HepG2 (cell line): ENCODE measurements around the gene SAA1. TPM values are rescaled to one million over a fixed set of nuclear protein-coding genes. Genes with fewer than 3 reads are reported as not detected.

Source experiments
- BCL3 ChIP-seq: sonication (generic); formaldehyde crosslinking; IDR thresholded peaks from 2 replicates; pipeline ENCODE4 v1.5.1; 2020; ENCODE audit warnings: mild to moderate bottlenecking, missing genetic modification reagents, moderate library complexity
- EP300 ChIP-seq, 3 experiments: sonication (generic) in 1 of 3; formaldehyde crosslinking in 1 of 3; IDR thresholded peaks; 2 replicates each; pipeline versions ENCODE4 v1.5.1 to v1.6.1; 2011 to 2020; ENCODE audit warnings: low read depth in 2 of 3, low read length in 2 of 3, borderline replicate concordance in 1 of 3, improper control_type of control experiment in 1 of 3, mild to moderate bottlenecking in 1 of 3, missing genetic modification reagents in 1 of 3, moderate library complexity in 1 of 3
- FOXA3 ChIP-seq: IDR thresholded peaks from 2 replicates; pipeline ENCODE4 v1.6.1; 2016; ENCODE audit warnings: missing genetic modification reagents, missing compliant biosample characterization
- FOXK1 ChIP-seq: sonication (generic); formaldehyde crosslinking; IDR thresholded peaks from 2 replicates; pipeline ENCODE4 v1.4.0; 2020; ENCODE audit warnings: low read depth, missing genetic modification reagents, borderline replicate concordance
- FOXO1 ChIP-seq: sonication (generic); formaldehyde crosslinking; IDR thresholded peaks from 2 replicates; pipeline ENCODE4 v1.4.0; 2020; ENCODE audit warnings: missing genetic modification reagents
- GMEB1 ChIP-seq: sonication (generic); formaldehyde crosslinking; IDR thresholded peaks from 2 replicates; pipeline ENCODE4 v1.5.1; 2020; ENCODE audit warnings: missing genetic modification reagents, mild to moderate bottlenecking, borderline replicate concordance
- HDAC1 ChIP-seq: sonication (generic); formaldehyde crosslinking; IDR thresholded peaks from 2 replicates; pipeline ENCODE4 v1.5.1; 2020; ENCODE audit warnings: mild to moderate bottlenecking, missing genetic modification reagents
- HDAC2 ChIP-seq: sonication (generic); formaldehyde crosslinking; IDR thresholded peaks from 2 replicates; pipeline ENCODE4 v1.4.0; 2020; ENCODE audit warnings: missing genetic modification reagents
- HNF4A ChIP-seq: sonication (generic); formaldehyde crosslinking; IDR thresholded peaks from 2 replicates; pipeline ENCODE4 v1.4.0; 2020; ENCODE audit warnings: missing genetic modification reagents
- HNRNPH1 ChIP-seq: fragments of 200-400 bp; formaldehyde crosslinking; optimal IDR thresholded peaks from 2 replicates; pipeline ENCODE3; 2017; ENCODE audit warnings: mild to moderate bottlenecking, low read depth, low read length
- IKZF1 ChIP-seq: fragments of 450-650 bp; IDR thresholded peaks from 2 replicates; pipeline ENCODE4 v1.7.1; 2016
- KLF11 ChIP-seq: IDR thresholded peaks from 2 replicates; pipeline ENCODE4 v1.6.1; 2016; ENCODE audit warnings: missing compliant biosample characterization
- NCOR1 ChIP-seq: fragments of 200-600 bp; sonication (generic); IDR thresholded peaks from 2 replicates; pipeline ENCODE4 v1.7.0; 2017; ENCODE audit warnings: antibody characterized with exemption, low read length, borderline replicate concordance
- TCF12 ChIP-seq, 2 experiments: fragments of 450-650 bp in 1 of 2; sonication (generic) in 1 of 2; formaldehyde crosslinking in 1 of 2; IDR thresholded peaks; 2 replicates each; pipeline versions ENCODE4 v1.6.1 to v1.8.0; 2017 to 2022; ENCODE audit warnings: antibody characterized with exemption in 1 of 2, mild to moderate bottlenecking in 1 of 2, missing genetic modification reagents in 1 of 2, moderate library complexity in 1 of 2
- ZBED4 ChIP-seq: sonication (generic); formaldehyde crosslinking; IDR thresholded peaks from 2 replicates; pipeline ENCODE4 v1.4.0; 2020; ENCODE audit warnings: missing genetic modification reagents, borderline replicate concordance
- ZNF17 ChIP-seq: sonication (generic); formaldehyde crosslinking; IDR thresholded peaks from 2 replicates; pipeline ENCODE4 v1.5.0; 2020; ENCODE audit warnings: mild to moderate bottlenecking, missing genetic modification reagents
- ZNF33A ChIP-seq: sonication (generic); formaldehyde crosslinking; IDR thresholded peaks from 2 replicates; pipeline ENCODE4 v1.5.1; 2020; ENCODE audit warnings: missing genetic modification reagents, mild to moderate bottlenecking, moderate library complexity, borderline replicate concordance
- ZNF430 ChIP-seq: sonication (generic); formaldehyde crosslinking; IDR thresholded peaks from 2 replicates; pipeline ENCODE4 v1.9.0; 2021; ENCODE audit warnings: mild to moderate bottlenecking, missing genetic modification reagents
- polyA plus RNA-seq, 8 experiments: library from polyadenylated mRNA; depleted of rRNA in 3 of 8; stranded (reverse) in 7 of 8; unstranded in 1 of 8; fragments of >200 nt; fragmentation: Illumina TruSeq in 4 of 8; extraction: Trizol in 4 of 8; gene quantifications; 2 replicates each; pipeline versions ENCODE4 v1.2.1 to v1.2.3, GENCODE V29; 2011 to 2016; ENCODE audit warnings: low read depth in 4 of 8, missing spikeins in 1 of 8, mixed read lengths in 1 of 8; ENCODE audit not compliant: insufficient read depth in 1 of 8
- total RNA-seq, 5 experiments: library from RNA; depleted of rRNA; stranded (reverse); fragments of >200 nt; fragmentation: Illumina TruSeq; extraction: Trizol; gene quantifications; 2 replicates each; pipeline ENCODE4 v1.2.3, GENCODE V29; 2016; ENCODE audit warnings: low read depth in 1 of 5
- TF ChIP-seq, protein P1 (sequence below): sonication (generic); formaldehyde crosslinking; conservative IDR thresholded peaks from 2 replicates; pipeline ENCODE4 v1.4.0; 2020; ENCODE audit warnings: mild to moderate bottlenecking, missing genetic modification reagents, moderate library complexity

Gene SAA1
- total and polyA plus RNA-seq, 2 of the 13 experiments (the other 11 are each of a cell fraction or from before 2014, with no cell fraction given) = not detected

DNA sequence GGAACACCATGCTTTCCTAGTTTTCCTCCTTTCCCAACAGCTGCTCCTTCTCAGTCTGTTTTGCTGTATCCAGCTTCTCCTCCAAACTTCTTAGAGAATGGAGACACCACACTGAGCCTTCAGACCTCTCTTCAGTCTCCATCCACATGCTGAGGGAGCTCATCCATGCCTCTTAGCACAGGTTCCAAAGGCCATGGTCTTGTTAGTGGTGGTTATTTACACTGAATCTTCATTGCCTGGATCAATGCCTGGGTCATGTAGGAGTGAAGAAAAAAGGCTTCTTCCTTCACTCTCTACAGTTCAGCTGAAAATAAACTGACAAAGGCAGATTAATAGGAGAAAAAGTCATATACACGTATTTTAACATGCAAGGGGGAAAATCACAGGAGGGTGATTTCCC, 26.4 kb upstream of the SAA1 start (continued):
- no peak for TF ChIP-seq ZBED4 (CRISPR knock-in tag)
- TF ChIP-seq FOXK1 (CRISPR knock-in tag) = peak; percentile 16; the same call in 1 of the 2 replicates
- peak; percentile 44; the same call in 1 of the 2 replicates for TF ChIP-seq FOXO1 (CRISPR knock-in tag)
- TF ChIP-seq, protein P1, sequence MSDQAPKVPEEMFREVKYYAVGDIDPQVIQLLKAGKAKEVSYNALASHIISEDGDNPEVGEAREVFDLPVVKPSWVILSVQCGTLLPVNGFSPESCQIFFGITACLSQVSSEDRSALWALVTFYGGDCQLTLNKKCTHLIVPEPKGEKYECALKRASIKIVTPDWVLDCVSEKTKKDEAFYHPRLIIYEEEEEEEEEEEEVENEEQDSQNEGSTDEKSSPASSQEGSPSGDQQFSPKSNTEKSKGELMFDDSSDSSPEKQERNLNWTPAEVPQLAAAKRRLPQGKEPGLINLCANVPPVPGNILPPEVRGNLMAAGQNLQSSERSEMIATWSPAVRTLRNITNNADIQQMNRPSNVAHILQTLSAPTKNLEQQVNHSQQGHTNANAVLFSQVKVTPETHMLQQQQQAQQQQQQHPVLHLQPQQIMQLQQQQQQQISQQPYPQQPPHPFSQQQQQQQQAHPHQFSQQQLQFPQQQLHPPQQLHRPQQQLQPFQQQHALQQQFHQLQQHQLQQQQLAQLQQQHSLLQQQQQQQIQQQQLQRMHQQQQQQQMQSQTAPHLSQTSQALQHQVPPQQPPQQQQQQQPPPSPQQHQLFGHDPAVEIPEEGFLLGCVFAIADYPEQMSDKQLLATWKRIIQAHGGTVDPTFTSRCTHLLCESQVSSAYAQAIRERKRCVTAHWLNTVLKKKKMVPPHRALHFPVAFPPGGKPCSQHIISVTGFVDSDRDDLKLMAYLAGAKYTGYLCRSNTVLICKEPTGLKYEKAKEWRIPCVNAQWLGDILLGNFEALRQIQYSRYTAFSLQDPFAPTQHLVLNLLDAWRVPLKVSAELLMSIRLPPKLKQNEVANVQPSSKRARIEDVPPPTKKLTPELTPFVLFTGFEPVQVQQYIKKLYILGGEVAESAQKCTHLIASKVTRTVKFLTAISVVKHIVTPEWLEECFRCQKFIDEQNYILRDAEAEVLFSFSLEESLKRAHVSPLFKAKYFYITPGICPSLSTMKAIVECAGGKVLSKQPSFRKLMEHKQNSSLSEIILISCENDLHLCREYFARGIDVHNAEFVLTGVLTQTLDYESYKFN (CRISPR knock-in tag) = peak; percentile 86
- no peak for TF ChIP-seq BCL3 (CRISPR knock-in tag)
- TF ChIP-seq GMEB1 (CRISPR knock-in tag) = no peak
- no peak for TF ChIP-seq NCOR1
- TF ChIP-seq KLF11 (CRISPR knock-in tag) = no peak
- TF ChIP-seq FOXA3 = peak; percentile 81
- peak; percentile 87 for TF ChIP-seq HNF4A (CRISPR knock-in tag)
- TF ChIP-seq HDAC2 (CRISPR knock-in tag) = peak; percentile 20; the same call in 1 of the 2 replicates
- no peak for TF ChIP-seq IKZF1
- peak in 1 of 2 experiments; percentile 34; a peak in 1 of 4 replicates for TF ChIP-seq EP300 (IDR thresholded peaks at IDR 0.05; ENCODE audit: low read depth in 2 of 2, low read length in 2 of 2)
- TF ChIP-seq EP300 (CRISPR knock-in tag; IDR thresholded peaks at IDR 0.05; ENCODE audit: borderline replicate concordance) = no peak
- TF ChIP-seq HNRNPH1 = no peak
- no peak for TF ChIP-seq TCF12 (IDR thresholded peaks at IDR 0.05)
- TF ChIP-seq TCF12 (CRISPR knock-in tag; IDR thresholded peaks at IDR 0.05) = no peak
- no peak for TF ChIP-seq ZNF33A
- TF ChIP-seq ZNF430 (CRISPR knock-in tag) = 0 out of 2 replicates have a peak, but pooled peaks have one; percentile 47
- TF ChIP-seq HDAC1 (CRISPR knock-in tag) = peak; percentile 34; the same call in 1 of the 2 replicates
- no peak for TF ChIP-seq ZNF17 (CRISPR knock-in tag)
